Esophagus squamous epithelium (tissue), 5 donors: ENCODE data around the gene NSFL1C. TPM values are rescaled to one million over a fixed set of nuclear protein-coding genes. Genes with fewer than 3 reads are reported as not detected.
"Not testable (repeated sequence)": the region's sequence is repeated elsewhere in the genome, so short reads cannot be mapped to it uniquely, and the experiment has no call there.

Source experiments
- DNase-seq: peaks from one replicate; lab custom pipeline; 2025; lab: John Stamatoyannopoulos, UW
- H3K27ac ChIP-seq, 4 donors: fragments of 200-600 bp; sonication (generic); one replicate each; pipeline ENCODE4 v1.5.1; 2016 to 2019; ENCODE audit warnings: mild to moderate bottlenecking in 1 of 4
- H3K27me3 ChIP-seq, 4 donors: fragments of 200-600 bp; sonication (generic); 1 replicate in 3 of 4; 2 replicates in 1 of 4; pipeline versions ENCODE4 v1.5.1 to v1.6.0; 2017 to 2021; ENCODE audit warnings: antibody characterized with exemption in 1 of 4
- H3K36me3 ChIP-seq, 3 donors: fragments of 200-600 bp; sonication (generic); one replicate each; pipeline ENCODE4 v1.5.1; 2016 to 2019
- H3K4me1 ChIP-seq, 3 donors: fragments of 200-600 bp; sonication (generic); one replicate each; pipeline ENCODE4 v1.5.1; 2017 to 2019
- H3K4me3 ChIP-seq, 4 donors: fragments of 200-600 bp; sonication (generic); 1 replicate in 3 of 4; 2 replicates in 1 of 4; pipeline ENCODE4 v1.5.1; 2016 to 2019; ENCODE audit warnings: mild to moderate bottlenecking in 2 of 4, moderate library complexity in 1 of 4
- H3K9me3 ChIP-seq, 3 donors: fragments of 200-600 bp; sonication (generic); one replicate each; pipeline ENCODE4 v1.5.1; 2016 to 2019
- CTCF ChIP-seq, 6 experiments: fragments of 450-650 bp in 4 of 6; fragments of 200-600 bp in 2 of 6; sonication (generic) in 2 of 6; IDR thresholded peaks; one replicate each; pipeline ENCODE4 v1.5.1; 2016 to 2019; ENCODE audit warnings: antibody characterized with exemption in 6 of 6, mild to moderate bottlenecking in 4 of 6, moderate library complexity in 4 of 6
- POLR2A ChIP-seq, 4 donors: fragments of 450-650 bp; IDR thresholded peaks; one replicate each; pipeline ENCODE4 v1.6.1; 2017; ENCODE audit warnings: antibody characterized with exemption in 4 of 4, mild to moderate bottlenecking in 4 of 4, moderate library complexity in 3 of 4
- WGBS, 2 donors: methylation state at CpG; one replicate each; pipeline ENCODE4 v1.1.5; 2018; 5-methylcytosine and 5-hydroxymethylcytosine counted together
- intact Hi-C: fragments of 100-400 bp; cut with DNase I; formaldehyde crosslinking; loops from one replicate; pipeline ENCODE4 v1.15.0; 2022
- total RNA-seq, 4 donors: library from RNA; depleted of rRNA; stranded (reverse); fragments of >200 nt; gene quantifications; one replicate each; pipeline ENCODE4 v1.1.0, GENCODE V29; 2016
- donor health status: DM: yes; HTN: yes; CAD: no.

Gene NSFL1C
- total RNA-seq, 4 donors from 2014 or later, result 41.5 to 65.6 (median 59.3) TPM

DNA sequence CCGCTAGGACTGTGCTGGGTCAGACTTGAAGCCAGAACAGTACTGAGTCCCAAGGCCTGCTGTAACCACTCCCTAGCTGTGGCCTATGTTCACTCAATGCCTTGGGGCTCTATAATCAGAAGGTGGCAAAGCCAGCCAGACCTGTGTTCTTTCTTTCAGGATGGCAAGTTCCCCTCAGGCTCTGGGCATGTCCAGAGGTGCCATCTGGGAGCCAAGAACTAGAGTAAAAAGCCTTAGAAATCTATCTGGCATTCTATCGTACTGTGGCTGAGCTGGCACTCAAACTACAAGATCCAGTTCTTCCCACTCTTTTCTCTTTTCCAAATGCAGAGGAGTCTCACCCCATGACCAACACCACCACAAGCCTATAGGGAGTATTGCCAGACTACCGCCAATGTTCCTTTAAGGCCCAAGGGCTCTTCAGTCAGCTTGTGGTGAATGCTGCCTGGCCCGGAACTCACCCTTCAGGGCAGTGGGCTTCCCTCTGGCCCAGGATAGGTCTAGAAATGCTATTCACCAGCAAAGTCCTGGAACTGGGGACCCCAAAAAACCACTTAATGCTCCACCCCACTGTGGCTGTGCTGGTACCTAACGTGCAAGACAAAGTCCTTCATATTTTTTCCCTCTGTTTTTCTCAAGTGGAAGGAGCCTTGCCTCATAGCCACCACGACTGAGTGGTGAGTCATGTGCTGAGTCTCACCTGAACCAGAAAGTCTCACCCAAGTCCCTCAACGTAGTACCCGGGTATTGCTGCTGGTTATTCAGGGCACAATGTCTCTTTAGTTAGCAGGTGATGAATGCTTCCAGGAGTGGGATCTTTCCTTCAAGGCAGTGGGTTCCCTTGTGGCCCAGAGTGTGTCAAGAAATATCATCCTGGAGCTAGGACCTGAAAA is 33.1 kb upstream of the NSFL1C start:
- intact Hi-C loops, result no loop called here
- Histone ChIP-seq H3K4me3 (no peak overlapping the region), H3K27ac (peak overlapping the region; percentile 80 to 91 (median 89)), H3K4me1 (peaks cover 11 to 41% (median 15%) of the 10 kb centered on the region in 3 donors), H3K9me3 (no peaks in the 10 kb centered on the region), H3K27me3 (peaks cover 0 to 9% (median 0%) of the 10 kb centered on the region in 4 donors), H3K36me3 (no peaks in the 10 kb centered on the region)
- no peak for DNase-seq
- TF ChIP-seq POLR2A (IDR thresholded peaks at IDR 0.05) (no peak), CTCF (IDR thresholded peaks at IDR 0.05) (no peak)
- WGBS, 2 donors, result 44 to 46% methylated on average over 5 to 7 of the region's 8 CpGs

GRCh38 chr20:1497371-1497770 is 30.7 kb upstream of the NSFL1C start:
- H3K27me3 ChIP-seq, intact Hi-C loops, H3K4me3 ChIP-seq, H3K27ac ChIP-seq, DNase-seq, H3K9me3 ChIP-seq, H3K36me3 ChIP-seq: not testable (repeated sequence)
- WGBS, 2 donors, result 42 to 53% methylated on average over 5 of the region's 5 CpGs
- peaks cover 11 to 41% (median 15%) of the 10 kb centered on the region in 3 donors for H3K4me1 ChIP-seq

GRCh38 chr20:1496930-1497329 is 30.3 kb upstream of the NSFL1C start:
- Histone ChIP-seq H3K27me3 (peaks cover 0 to 9% (median 0%) of the 10 kb centered on the region in 4 donors), H3K4me1 (peaks cover 11 to 44% (median 15%) of the 10 kb centered on the region in 3 donors), H3K36me3 (no peaks in the 10 kb centered on the region), H3K27ac (no peak overlapping the region), H3K9me3 (no peaks in the 10 kb centered on the region), H3K4me3 (no peak overlapping the region)
- WGBS, 2 donors, result 84 to 92% methylated on average over 2 to 3 of the region's 3 CpGs
- DNase-seq, result no peak
- no peak for TF ChIP-seq POLR2A (IDR thresholded peaks at IDR 0.05)
- TF ChIP-seq CTCF (IDR thresholded peaks at IDR 0.05), result no peak
- intact Hi-C loops, result no loop called here

DNA sequence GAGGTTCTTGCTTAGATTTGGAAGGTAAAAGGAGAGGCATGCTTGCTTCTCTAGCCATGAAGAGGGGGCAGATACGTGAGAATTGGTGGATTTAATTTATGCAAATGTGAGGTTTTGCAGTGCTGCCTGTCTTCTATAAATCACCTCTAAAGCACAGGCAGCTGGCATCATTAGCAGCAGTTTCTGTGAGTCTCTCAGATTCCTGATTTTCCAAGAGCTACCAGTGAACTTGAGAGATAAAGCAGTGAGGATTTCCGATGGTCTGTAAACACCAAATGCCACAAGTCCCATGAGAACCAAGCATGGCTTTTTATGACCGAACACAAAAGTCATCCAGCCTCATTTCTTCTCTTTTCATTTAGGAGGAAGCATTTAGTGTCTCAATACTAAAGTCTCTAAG is 27.8 kb upstream of the NSFL1C start:
- Histone ChIP-seq H3K36me3 (no peaks in the 10 kb centered on the region), H3K4me1 (peaks cover 8 to 46% (median 14%) of the 10 kb centered on the region in 3 donors), H3K27me3 (no peaks in the 10 kb centered on the region), H3K4me3 (no peak overlapping the region), H3K9me3 (no peaks in the 10 kb centered on the region), H3K27ac (no peak overlapping the region)
- DNase-seq, result no peak
- WGBS, 2 donors, result 53 to 55% methylated on average over 3 of the region's 3 CpGs
- intact Hi-C loops, result no loop called here
- TF ChIP-seq POLR2A (IDR thresholded peaks at IDR 0.05) (no peak), CTCF (IDR thresholded peaks at IDR 0.05) (no peak)

DNA sequence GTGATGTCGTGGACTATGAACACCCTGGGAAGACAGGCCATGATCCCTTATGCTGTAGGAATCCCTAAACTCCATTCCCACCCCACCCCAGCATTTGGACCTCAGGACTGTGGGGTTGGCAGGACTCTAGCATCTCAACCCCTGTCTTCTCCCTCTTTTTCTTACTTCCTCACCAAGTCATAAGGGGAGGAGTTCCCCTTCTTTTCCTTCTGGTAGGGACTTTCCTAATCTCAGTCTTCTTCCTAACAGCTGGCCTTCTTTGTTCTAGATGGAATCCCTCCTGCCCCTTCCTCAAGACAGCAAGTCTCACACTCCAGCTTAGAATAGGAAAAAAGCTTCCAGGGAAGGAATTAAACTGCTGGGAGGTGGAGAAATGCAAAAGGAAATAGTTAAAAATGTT is 26.9 kb upstream of the NSFL1C start:
- no peaks in the 10 kb centered on the region for H3K9me3 ChIP-seq
- H3K27me3 ChIP-seq, result no peaks in the 10 kb centered on the region
- intact Hi-C loops, result no loop called here
- H3K27ac ChIP-seq, result no peak overlapping the region
- H3K4me3 ChIP-seq, result no peak overlapping the region
- WGBS, 2 donors, result 69 to 73% methylated on average over 1 of the region's 1 CpG
- no peak for TF ChIP-seq CTCF (IDR thresholded peaks at IDR 0.05)
- TF ChIP-seq POLR2A (IDR thresholded peaks at IDR 0.05), result no peak
- H3K4me1 ChIP-seq, result peaks cover 6 to 43% (median 15%) of the 10 kb centered on the region in 3 donors
- no peaks in the 10 kb centered on the region for H3K36me3 ChIP-seq
- no peak for DNase-seq
